Gastrocnemius medialis (tissue), 4 donors: ENCODE results near the gene SLC22A5.

Experiments
- CTCF ChIP-seq, 5 experiments: fragments of 450-650 bp in 3 of 5; fragments of 200-600 bp in 2 of 5; sonication (generic) in 2 of 5; IDR thresholded peaks in 4 of 5; conservative IDR thresholded peaks in 1 of 5; 1 replicate in 4 of 5; 2 replicates in 1 of 5; pipeline ENCODE4 v1.5.1; 2016 to 2019; ENCODE audit warnings: antibody characterized with exemption in 5 of 5, mild to moderate bottlenecking in 3 of 5, moderate library complexity in 3 of 5
- POLR2A ChIP-seq, 2 donors: fragments of 450-650 bp; IDR thresholded peaks; one replicate each; pipeline ENCODE4 v1.6.1; 2017; ENCODE audit warnings: antibody characterized with exemption in 2 of 2, mild to moderate bottlenecking in 2 of 2, moderate library complexity in 2 of 2

GRCh38 chr5:132425975-132426524, 56.5 kb downstream of the SLC22A5 start:
- TF ChIP-seq POLR2A (IDR thresholded peaks at IDR 0.05): no peak
- TF ChIP-seq CTCF (IDR thresholded peaks at IDR 0.05 in 4 of 5, conservative IDR thresholded peaks at IDR 0.05 in 1 of 5): no peak
